ENCODE measurements around the gene MEA1. TPM values are rescaled to one million over a fixed set of nuclear protein-coding genes. Genes with fewer than 3 reads are reported as not detected.

The MEA1 gene
- total RNA-seq, 1 donor, result 17.7 TPM

- Histone ChIP-seq H3K4me1 (ENCODE audit: insufficient read depth, low read length) (peaks cover 39% of the 10 kb centered on the region), H3K4me3 (ENCODE audit: low read length) (peak overlapping the region; percentile 91), H3K9me3 (ENCODE audit: low read depth, low read length) (no peaks in the 10 kb centered on the region), H3K27me3 (ENCODE audit: insufficient read depth, low read length) (no peaks in the 10 kb centered on the region)
Observed at GRCh38 chr6:42978487-42978838, 35.3 kb downstream of the MEA1 start.

- no peak overlapping the region for H3K4me3 ChIP-seq (ENCODE audit: low read length)
Observed at GRCh38 chr6:42974919-42975505, 38.7 kb downstream of the MEA1 start.

GRCh38 chr6:42973926-42974325 lies 39.8 kb downstream of the MEA1 start:
- Histone ChIP-seq H3K27me3 (ENCODE audit: insufficient read depth, low read length) (no peaks in the 10 kb centered on the region), H3K9me3 (ENCODE audit: low read depth, low read length) (no peaks in the 10 kb centered on the region), H3K4me3 (ENCODE audit: low read length) (no peak overlapping the region), H3K4me1 (ENCODE audit: insufficient read depth, low read length) (peaks cover 29% of the 10 kb centered on the region)

More at GRCh38 chr6:42974919-42975505, 38.7 kb downstream of the MEA1 start:
- H3K27me3 ChIP-seq (ENCODE audit: insufficient read depth, low read length), result no peaks in the 10 kb centered on the region
- H3K9me3 ChIP-seq (ENCODE audit: low read depth, low read length), result no peaks in the 10 kb centered on the region
- peaks cover 37% of the 10 kb centered on the region for H3K4me1 ChIP-seq (ENCODE audit: insufficient read depth, low read length)

GRCh38 chr6:42971746-42972327 lies 41.9 kb downstream of the MEA1 start:
- Histone ChIP-seq H3K27me3 (ENCODE audit: insufficient read depth, low read length) (no peaks in the 10 kb centered on the region), H3K4me1 (ENCODE audit: insufficient read depth, low read length) (peaks cover 14% of the 10 kb centered on the region), H3K4me3 (ENCODE audit: low read length) (no peak overlapping the region), H3K9me3 (ENCODE audit: low read depth, low read length) (no peaks in the 10 kb centered on the region)

GRCh38 chr6:42970871-42971612 lies 42.7 kb downstream of the MEA1 start:
- Histone ChIP-seq H3K27me3 (ENCODE audit: insufficient read depth, low read length) (no peaks in the 10 kb centered on the region), H3K4me3 (ENCODE audit: low read length) (no peak overlapping the region), H3K9me3 (ENCODE audit: low read depth, low read length) (no peaks in the 10 kb centered on the region), H3K4me1 (ENCODE audit: insufficient read depth, low read length) (peaks cover 10% of the 10 kb centered on the region)

GRCh38 chr6:42969934-42970333 lies 43.8 kb downstream of the MEA1 start:
- Histone ChIP-seq H3K9me3 (ENCODE audit: low read depth, low read length) (no peaks in the 10 kb centered on the region), H3K4me1 (ENCODE audit: insufficient read depth, low read length) (peaks cover 6% of the 10 kb centered on the region), H3K4me3 (ENCODE audit: low read length) (no peak overlapping the region), H3K27me3 (ENCODE audit: insufficient read depth, low read length) (no peaks in the 10 kb centered on the region)

GRCh38 chr6:42969431-42969830 lies 44.3 kb downstream of the MEA1 start:
- H3K27me3 ChIP-seq (ENCODE audit: insufficient read depth, low read length), result no peaks in the 10 kb centered on the region
- no peak overlapping the region for H3K4me3 ChIP-seq (ENCODE audit: low read length)
- no peaks in the 10 kb centered on the region for H3K9me3 ChIP-seq (ENCODE audit: low read depth, low read length)
- H3K4me1 ChIP-seq (ENCODE audit: insufficient read depth, low read length), result peaks cover 5% of the 10 kb centered on the region

GRCh38 chr6:42968783-42969182 lies 45.0 kb downstream of the MEA1 start:
- Histone ChIP-seq H3K4me1 (ENCODE audit: insufficient read depth, low read length) (peaks cover 5% of the 10 kb centered on the region), H3K27me3 (ENCODE audit: insufficient read depth, low read length) (no peaks in the 10 kb centered on the region), H3K4me3 (ENCODE audit: low read length) (no peak overlapping the region), H3K9me3 (ENCODE audit: low read depth, low read length) (no peaks in the 10 kb centered on the region)

GRCh38 chr6:42968126-42968701 lies 45.5 kb downstream of the MEA1 start:
- peaks cover 5% of the 10 kb centered on the region for H3K4me1 ChIP-seq (ENCODE audit: insufficient read depth, low read length)
- no peak overlapping the region for H3K4me3 ChIP-seq (ENCODE audit: low read length)

GRCh38 chr6:42967228-42967627 lies 46.5 kb downstream of the MEA1 start:
- no peaks in the 10 kb centered on the region for H3K27me3 ChIP-seq (ENCODE audit: insufficient read depth, low read length)
- H3K9me3 ChIP-seq (ENCODE audit: low read depth, low read length), result no peaks in the 10 kb centered on the region
- H3K4me1 ChIP-seq (ENCODE audit: insufficient read depth, low read length), result peaks cover 5% of the 10 kb centered on the region
- H3K4me3 ChIP-seq (ENCODE audit: low read length), result no peak overlapping the region

More at GRCh38 chr6:42968126-42968701, 45.5 kb downstream of the MEA1 start:
- H3K27me3 ChIP-seq (ENCODE audit: insufficient read depth, low read length), result no peaks in the 10 kb centered on the region
- no peaks in the 10 kb centered on the region for H3K9me3 ChIP-seq (ENCODE audit: low read depth, low read length)

- no peaks in the 10 kb centered on the region for H3K27me3 ChIP-seq (ENCODE audit: insufficient read depth, low read length)
- peaks cover 5% of the 10 kb centered on the region for H3K4me1 ChIP-seq (ENCODE audit: insufficient read depth, low read length)
- no peaks in the 10 kb centered on the region for H3K9me3 ChIP-seq (ENCODE audit: low read depth, low read length)
- no peak overlapping the region for H3K4me3 ChIP-seq (ENCODE audit: low read length)
Observed at GRCh38 chr6:42966571-42966970, 47.2 kb downstream of the MEA1 start.

- Histone ChIP-seq H3K27me3 (ENCODE audit: insufficient read depth, low read length) (peaks cover 10% of the 10 kb centered on the region), H3K9me3 (ENCODE audit: low read depth, low read length) (no peaks in the 10 kb centered on the region), H3K4me1 (ENCODE audit: insufficient read depth, low read length) (peaks cover 16% of the 10 kb centered on the region), H3K4me3 (ENCODE audit: low read length) (no peak overlapping the region)
Observed at GRCh38 chr6:42963855-42964605, 49.7 kb downstream of the MEA1 start.

- Histone ChIP-seq H3K4me1 (ENCODE audit: insufficient read depth, low read length) (peaks cover 16% of the 10 kb centered on the region), H3K27me3 (ENCODE audit: insufficient read depth, low read length) (peaks cover 10% of the 10 kb centered on the region), H3K9me3 (ENCODE audit: low read depth, low read length) (no peaks in the 10 kb centered on the region), H3K4me3 (ENCODE audit: low read length) (no peak overlapping the region)
Observed at GRCh38 chr6:42963179-42963854, 50.4 kb downstream of the MEA1 start.

- Histone ChIP-seq H3K9me3 (ENCODE audit: low read depth, low read length) (no peaks in the 10 kb centered on the region), H3K27me3 (ENCODE audit: insufficient read depth, low read length) (peaks cover 10% of the 10 kb centered on the region), H3K4me3 (ENCODE audit: low read length) (no peak overlapping the region), H3K4me1 (ENCODE audit: insufficient read depth, low read length) (peaks cover 16% of the 10 kb centered on the region)
Observed at GRCh38 chr6:42962502-42963178, 51.1 kb downstream of the MEA1 start.
